HK-2 (cell line): Measurements from ENCODE around the gene SAP30.

Source experiments
- DNase-seq: peaks from one replicate; pipeline ENCODE4 v3.0.0-alpha.2; 2018; ENCODE audit not compliant: unreplicated experiment

The SAP30 gene

GRCh38 chr4:173370477-173371291, at the start of gene SAP30:
TSS of gene SAP30 (plus strand) at chr4:173370954. CDS start at chr4:173371183, 229 bp downstream.
- peak; percentile 99 for DNase-seq

GRCh38 chr4:173325007-173325736, 45.6 kb upstream of the SAP30 start:
- DNase-seq = no peak

- DNase-seq = no peak
These were observed 42.4 kb upstream of the SAP30 start for GRCh38 chr4:173328236-173328901.

- DNase-seq = no peak
These were observed 40.2 kb upstream of the SAP30 start for GRCh38 chr4:173330590-173330989.

GRCh38 chr4:173332021-173332487, 38.7 kb upstream of the SAP30 start:
- DNase-seq = no peak

GRCh38 chr4:173332963-173333657, 37.6 kb upstream of the SAP30 start:
- no peak for DNase-seq

GRCh38 chr4:173333658-173334084, 37.1 kb upstream of the SAP30 start:
- DNase-seq = peak; percentile 55

GRCh38 chr4:173334085-173334890, 36.5 kb upstream of the SAP30 start, which contains the start of gene HMGB2:
TSS of gene HMGB2 (minus strand) at chr4:173334358. CDS start at chr4:173333649, 709 bp downstream.
- DNase-seq = peak; percentile 100

GRCh38 chr4:173334891-173335752, 35.6 kb upstream of the SAP30 start:
- peak; percentile 86 for DNase-seq

GRCh38 chr4:173337463-173337862, 33.3 kb upstream of the SAP30 start:
- DNase-seq = no peak

GRCh38 chr4:173343832-173344397, 26.8 kb upstream of the SAP30 start:
- no peak for DNase-seq

- no peak for DNase-seq
These were observed 25.1 kb upstream of the SAP30 start for GRCh38 chr4:173345648-173346047.

- peak; percentile 47 for DNase-seq
These were observed 24.7 kb upstream of the SAP30 start for GRCh38 chr4:173346074-173346473.

GRCh38 chr4:173347467-173347866, 23.3 kb upstream of the SAP30 start:
- DNase-seq = no peak

GRCh38 chr4:173357939-173358338, 12.8 kb upstream of the SAP30 start:
- DNase-seq = no peak

- DNase-seq = no peak
These were observed 10.1 kb upstream of the SAP30 start for GRCh38 chr4:173360587-173361221.

- DNase-seq = no peak
These were observed 8.1 kb upstream of the SAP30 start for GRCh38 chr4:173362666-173363065.

GRCh38 chr4:173365359-173365996, 5.3 kb upstream of the SAP30 start:
- DNase-seq = no peak
